ENCODE data around the gene HSD17B12.

HSD17B12 gene

GRCh38 chr11:43837879-43838278, 157.3 kb downstream of the HSD17B12 start:
- H3K4me3 ChIP-seq (replicated peaks; ENCODE audit: low read depth, low read length): no peak overlapping the region
- DNase-seq (ENCODE audit: extremely low read depth, low read depth): no peak
- TF ChIP-seq, protein P1, sequence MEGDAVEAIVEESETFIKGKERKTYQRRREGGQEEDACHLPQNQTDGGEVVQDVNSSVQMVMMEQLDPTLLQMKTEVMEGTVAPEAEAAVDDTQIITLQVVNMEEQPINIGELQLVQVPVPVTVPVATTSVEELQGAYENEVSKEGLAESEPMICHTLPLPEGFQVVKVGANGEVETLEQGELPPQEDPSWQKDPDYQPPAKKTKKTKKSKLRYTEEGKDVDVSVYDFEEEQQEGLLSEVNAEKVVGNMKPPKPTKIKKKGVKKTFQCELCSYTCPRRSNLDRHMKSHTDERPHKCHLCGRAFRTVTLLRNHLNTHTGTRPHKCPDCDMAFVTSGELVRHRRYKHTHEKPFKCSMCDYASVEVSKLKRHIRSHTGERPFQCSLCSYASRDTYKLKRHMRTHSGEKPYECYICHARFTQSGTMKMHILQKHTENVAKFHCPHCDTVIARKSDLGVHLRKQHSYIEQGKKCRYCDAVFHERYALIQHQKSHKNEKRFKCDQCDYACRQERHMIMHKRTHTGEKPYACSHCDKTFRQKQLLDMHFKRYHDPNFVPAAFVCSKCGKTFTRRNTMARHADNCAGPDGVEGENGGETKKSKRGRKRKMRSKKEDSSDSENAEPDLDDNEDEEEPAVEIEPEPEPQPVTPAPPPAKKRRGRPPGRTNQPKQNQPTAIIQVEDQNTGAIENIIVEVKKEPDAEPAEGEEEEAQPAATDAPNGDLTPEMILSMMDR (IDR thresholded peaks at IDR 0.05; ENCODE audit: low read depth, low read length, missing control alignments): no peak

- no peak overlapping the region for H3K4me3 ChIP-seq (replicated peaks; ENCODE audit: low read depth, low read length)
- DNase-seq (ENCODE audit: extremely low read depth, low read depth): no peak
Observed at GRCh38 chr11:43842021-43842420, 161.5 kb downstream of the HSD17B12 start.

DNA sequence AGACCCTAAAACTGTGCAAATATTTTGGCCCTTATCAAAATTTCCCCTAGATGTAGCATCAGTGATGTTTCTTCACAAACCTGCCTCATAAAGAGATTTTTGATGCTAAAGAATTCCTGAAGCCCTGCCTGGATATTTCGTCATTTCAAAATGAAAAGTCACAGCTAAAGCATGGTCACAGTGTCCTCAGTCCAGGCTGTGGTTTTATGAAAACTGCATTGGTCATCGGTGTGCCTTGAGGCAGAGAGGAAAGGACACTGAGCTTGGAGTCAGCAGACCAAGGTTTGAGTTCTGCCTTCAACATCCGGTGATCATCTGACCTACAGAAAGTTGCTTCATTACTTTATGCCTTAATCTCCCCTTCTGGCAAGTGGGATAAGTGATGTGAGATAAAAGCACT, 165.3 kb downstream of the HSD17B12 start:
- DNase-seq (ENCODE audit: extremely low read depth, low read depth): no peak
- H3K4me3 ChIP-seq (replicated peaks; ENCODE audit: low read depth, low read length): no peak overlapping the region
- TF ChIP-seq, protein P1 (IDR thresholded peaks at IDR 0.05; ENCODE audit: low read depth, low read length, missing control alignments): no peak

More at GRCh38 chr11:43842021-43842420, 161.5 kb downstream of the HSD17B12 start:
- TF ChIP-seq, protein P1 (IDR thresholded peaks at IDR 0.05; ENCODE audit: low read depth, low read length, missing control alignments): no peak

GRCh38 chr11:43852057-43852636, 171.6 kb downstream of the HSD17B12 start:
- TF ChIP-seq, protein P1 (IDR thresholded peaks at IDR 0.05; ENCODE audit: low read depth, low read length, missing control alignments): peak; percentile 75
- H3K4me3 ChIP-seq (replicated peaks; ENCODE audit: low read depth, low read length): no peak overlapping the region
- peak; percentile 57 for DNase-seq (ENCODE audit: extremely low read depth, low read depth)

DNA sequence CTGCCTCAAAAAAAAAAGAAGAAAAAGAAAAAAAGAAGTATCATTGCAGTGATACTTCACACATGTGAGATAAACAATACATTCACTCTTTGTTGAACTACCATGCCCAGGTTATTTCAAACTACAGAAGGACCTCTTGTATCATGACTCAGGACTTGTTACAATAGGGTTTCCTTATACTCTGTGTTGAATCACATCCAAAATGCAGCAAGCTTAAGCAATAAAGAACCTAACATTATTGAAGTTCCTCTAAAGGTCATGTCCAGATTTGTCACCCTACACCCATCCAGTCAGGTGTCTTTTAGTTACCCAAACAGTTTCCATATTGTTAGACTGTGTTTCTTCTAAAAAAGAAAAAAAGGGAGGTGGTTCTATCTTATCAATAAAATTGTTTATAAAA, 173.2 kb downstream of the HSD17B12 start:
- DNase-seq (ENCODE audit: extremely low read depth, low read depth): no peak
- no peak overlapping the region for H3K4me3 ChIP-seq (replicated peaks; ENCODE audit: low read depth, low read length)
- TF ChIP-seq, protein P1 (IDR thresholded peaks at IDR 0.05; ENCODE audit: low read depth, low read length, missing control alignments): no peak

DNA sequence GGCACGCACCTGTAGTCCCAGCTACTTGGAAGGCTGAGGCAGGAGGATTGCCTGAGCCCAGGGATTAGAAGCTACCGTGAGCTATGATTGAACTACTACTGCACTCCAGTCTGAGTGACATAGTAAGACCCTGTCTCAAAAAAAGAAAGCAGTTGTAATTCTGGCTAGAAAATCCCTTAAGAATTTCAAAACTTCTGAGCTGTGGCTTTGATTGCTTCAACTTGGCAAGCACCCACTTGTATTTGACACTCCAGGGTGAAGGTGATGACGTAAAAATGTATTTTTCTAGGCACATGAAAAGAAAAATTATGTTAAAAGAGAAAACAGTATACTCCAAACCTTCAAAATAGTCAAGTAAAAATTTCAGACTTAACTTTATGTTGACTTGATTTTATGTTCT, 176.5 kb downstream of the HSD17B12 start:
- no peak overlapping the region for H3K4me3 ChIP-seq (replicated peaks; ENCODE audit: low read depth, low read length)
- no peak for DNase-seq (ENCODE audit: extremely low read depth, low read depth)
- TF ChIP-seq, protein P1 (IDR thresholded peaks at IDR 0.05; ENCODE audit: low read depth, low read length, missing control alignments): no peak

- TF ChIP-seq, protein P1 (IDR thresholded peaks at IDR 0.05; ENCODE audit: low read depth, low read length, missing control alignments): no peak
- no peak overlapping the region for H3K4me3 ChIP-seq (replicated peaks; ENCODE audit: low read depth, low read length)
- no peak for DNase-seq (ENCODE audit: extremely low read depth, low read depth)
Observed at GRCh38 chr11:43861141-43861540, 180.6 kb downstream of the HSD17B12 start.
